Measurements from ENCODE around the gene VSIG8.

- TF ChIP-seq CTCF (IDR thresholded peaks at IDR 0.05) (no peak), POLR2A (IDR thresholded peaks at IDR 0.05) (no peak)
Measured at GRCh38 chr1:159866905-159867663, 4.6 kb upstream of the VSIG8 start.
